ENCODE measurements around the gene ERBB2.

DNA sequence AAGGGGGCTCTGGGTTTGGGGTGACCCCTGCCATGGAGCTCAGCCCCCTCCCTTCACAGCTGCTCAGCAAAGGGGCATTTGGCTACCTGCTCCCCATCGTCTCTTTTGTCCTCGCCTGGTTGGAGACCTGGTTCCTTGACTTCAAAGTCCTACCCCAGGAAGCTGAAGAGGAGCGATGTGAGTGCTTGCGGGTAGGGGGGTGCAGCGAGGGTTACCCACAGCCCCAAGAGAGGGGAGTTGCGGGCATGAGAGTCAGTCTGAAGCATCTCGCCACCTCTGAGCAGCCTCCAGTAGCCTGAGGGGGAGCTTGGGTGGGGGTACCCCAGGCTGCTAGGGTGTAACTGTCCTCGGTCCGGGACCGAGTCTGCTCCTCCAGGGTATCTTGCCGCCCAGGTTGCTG is 41.5 kb upstream of the ERBB2 start:
- TF ChIP-seq BHLHE40 (IDR thresholded peaks at IDR 0.05; ENCODE audit: low read length) (no peak), ZNF850 (CRISPR knock-in tag; conservative IDR thresholded peaks at IDR 0.05) (no peak), RELA (CRISPR knock-in tag; IDR thresholded peaks at IDR 0.05) (no peak), ZNF17 (CRISPR knock-in tag; IDR thresholded peaks at IDR 0.05) (no peak), ZNF136 (CRISPR knock-in tag; IDR thresholded peaks at IDR 0.05; ENCODE audit: low read depth) (no peak), SRF (IDR thresholded peaks at IDR 0.05; ENCODE audit: low read depth, low read length) (no peak), FOXJ3 (CRISPR knock-in tag; IDR thresholded peaks at IDR 0.05; ENCODE audit: borderline replicate concordance) (no peak), EZH2 (conservative IDR thresholded peaks at IDR 0.05; ENCODE audit: low read depth, low read length) (no peak), ZNF614 (CRISPR knock-in tag; IDR thresholded peaks at IDR 0.05; ENCODE audit: borderline replicate concordance) (no peak), SUZ12 (IDR thresholded peaks at IDR 0.05; ENCODE audit: low read depth, low read length) (no peak)
